HepG2 (cell line): ENCODE measurements around the gene MFNG. TPM values are rescaled to one million over a fixed set of nuclear protein-coding genes. Genes with fewer than 3 reads are reported as not detected.

Experiments
- AFF4 ChIP-seq: sonication (generic); formaldehyde crosslinking; IDR thresholded peaks from 2 replicates; pipeline ENCODE4 v1.4.0; 2020; ENCODE audit warnings: missing genetic modification reagents
- CTCF ChIP-seq: sonication (generic); formaldehyde crosslinking; IDR thresholded peaks from 2 replicates; pipeline ENCODE4 v1.5.0; 2020; ENCODE audit warnings: mild to moderate bottlenecking, missing genetic modification reagents, moderate library complexity
- GATAD2A ChIP-seq: IDR thresholded peaks from 2 replicates; pipeline ENCODE4 v1.6.1; 2016
- GZF1 ChIP-seq: sonication (generic); formaldehyde crosslinking; IDR thresholded peaks from 2 replicates; pipeline ENCODE4 v1.5.1; 2020; ENCODE audit warnings: mild to moderate bottlenecking, missing genetic modification reagents
- HMGXB4 ChIP-seq, 2 experiments: sonication (generic) in 1 of 2; formaldehyde crosslinking in 1 of 2; IDR thresholded peaks; 2 replicates each; pipeline versions ENCODE4 v1.4.0 to v1.6.1; 2018 to 2020; ENCODE audit warnings: missing genetic modification reagents in 2 of 2, borderline replicate concordance in 1 of 2, low read depth in 1 of 2, mild to moderate bottlenecking in 1 of 2, missing biosample characterization in 1 of 2
- HNRNPUL1 ChIP-seq: fragments of 200-400 bp; formaldehyde crosslinking; IDR thresholded peaks from 2 replicates; pipeline ENCODE4 v1.6.1; 2017; ENCODE audit warnings: low read depth, mild to moderate bottlenecking, low read length, moderate library complexity
- IRF2 ChIP-seq: IDR thresholded peaks from 2 replicates; pipeline ENCODE4 v1.6.1; 2018; ENCODE audit warnings: missing genetic modification reagents, missing compliant biosample characterization
- KDM5B ChIP-seq: sonication (generic); formaldehyde crosslinking; IDR thresholded peaks from 2 replicates; pipeline ENCODE4 v1.4.0; 2020; ENCODE audit warnings: missing genetic modification reagents, mild to moderate bottlenecking, borderline replicate concordance
- MIER2 ChIP-seq: IDR thresholded peaks from 2 replicates; pipeline ENCODE4 v1.6.1; 2016; ENCODE audit warnings: missing biosample characterization, missing genetic modification reagents
- SMC3 ChIP-seq: IDR thresholded peaks from 2 replicates; pipeline ENCODE4 v1.6.1; 2011; ENCODE audit warnings: low read length, improper control_type of control experiment
- TGIF2 ChIP-seq: IDR thresholded peaks from 2 replicates; pipeline ENCODE4 v1.6.1; 2016; ENCODE audit warnings: control low read depth, missing compliant biosample characterization
- ZNF687 ChIP-seq: sonication (generic); formaldehyde crosslinking; IDR thresholded peaks from 2 replicates; pipeline ENCODE4 v1.5.1; 2020; ENCODE audit warnings: mild to moderate bottlenecking, missing genetic modification reagents, moderate library complexity
- ZNF704 ChIP-seq: sonication (generic); formaldehyde crosslinking; IDR thresholded peaks from 2 replicates; pipeline ENCODE4 v1.8.1; 2023; ENCODE audit warnings: mild to moderate bottlenecking, inconsistent platforms, moderate library complexity, missing genetic modification reagents, borderline replicate concordance
- ZSCAN30 ChIP-seq: sonication (generic); formaldehyde crosslinking; IDR thresholded peaks from 2 replicates; pipeline ENCODE4 v1.5.0; 2020; ENCODE audit warnings: mild to moderate bottlenecking, missing genetic modification reagents
- polyA plus RNA-seq, 8 experiments: library from polyadenylated mRNA; depleted of rRNA in 3 of 8; stranded (reverse) in 7 of 8; unstranded in 1 of 8; fragments of >200 nt; fragmentation: Illumina TruSeq in 4 of 8; extraction: Trizol in 4 of 8; gene quantifications; 2 replicates each; pipeline versions ENCODE4 v1.2.1 to v1.2.3, GENCODE V29; 2011 to 2016; ENCODE audit warnings: low read depth in 4 of 8, missing spikeins in 1 of 8, mixed read lengths in 1 of 8; ENCODE audit not compliant: insufficient read depth in 1 of 8
- total RNA-seq, 5 experiments: library from RNA; depleted of rRNA; stranded (reverse); fragments of >200 nt; fragmentation: Illumina TruSeq; extraction: Trizol; gene quantifications; 2 replicates each; pipeline ENCODE4 v1.2.3, GENCODE V29; 2016; ENCODE audit warnings: low read depth in 1 of 5

Gene MFNG
- total and polyA plus RNA-seq, 2 of the 13 experiments (the other 11 are each of a cell fraction or from before 2014, with no cell fraction given) = 1.0 to 11.7 TPM

- TF ChIP-seq AFF4 (CRISPR knock-in tag) (no peak), SMC3 (peak; percentile 89), HNRNPUL1 (no peak), IRF2 (CRISPR knock-in tag) (no peak), ZNF704 (CRISPR knock-in tag) (no peak), GZF1 (CRISPR knock-in tag) (no peak), GATAD2A (CRISPR knock-in tag) (no peak), ZNF687 (CRISPR knock-in tag) (peak; percentile 38; the same call in 1 of the 2 replicates), TGIF2 (CRISPR knock-in tag) (no peak), CTCF (peak; percentile 98), MIER2 (CRISPR knock-in tag) (peak; percentile 62; the same call in 1 of the 2 replicates), HMGXB4 (CRISPR knock-in tag; IDR thresholded peaks at IDR 0.05; ENCODE audit: borderline replicate concordance in 1 of 2, low read depth in 1 of 2) (peak in 1 of 2 experiments; percentile 46; a peak in 1 of 4 replicates), ZSCAN30 (CRISPR knock-in tag) (peak; percentile 100), KDM5B (CRISPR knock-in tag) (0 out of 2 replicates have a peak, but pooled peaks have one; percentile 14)
Measured at GRCh38 chr22:37457093-37457893, 28.9 kb downstream of the MFNG start (continued).
